GM19099 (cell line): ENCODE data around the gene C12orf57.
A peak's percentile ranks its signal among the peaks of the same experiment; 100 is the strongest.

Experiments used
- POLR2A ChIP-seq: IDR thresholded peaks from 3 replicates; pipeline ENCODE4 v1.6.1; 2011; ENCODE audit warnings: low read depth; ENCODE audit not compliant: insufficient read length; ENCODE audit errors: extremely low read depth

C12orf57 gene

GRCh38 chr12:6962285-6963015, 18.6 kb downstream of the C12orf57 start:
- TF ChIP-seq POLR2A: no peak

- no peak for TF ChIP-seq POLR2A
These were observed 19.4 kb downstream of the C12orf57 start for GRCh38 chr12:6963016-6963731.

- no peak for TF ChIP-seq POLR2A
These were observed 20.1 kb downstream of the C12orf57 start for GRCh38 chr12:6963791-6964413.

- TF ChIP-seq POLR2A: no peak
These were observed 20.8 kb downstream of the C12orf57 start for GRCh38 chr12:6964605-6965025.

GRCh38 chr12:6965026-6965661, 21.3 kb downstream of the C12orf57 start:
- TF ChIP-seq POLR2A: peak; percentile 13

GRCh38 chr12:6965714-6966113, 21.9 kb downstream of the C12orf57 start:
- no peak for TF ChIP-seq POLR2A

GRCh38 chr12:6966351-6966750, 22.5 kb downstream of the C12orf57 start:
- TF ChIP-seq POLR2A: no peak

- TF ChIP-seq POLR2A: no peak
These were observed 23.9 kb downstream of the C12orf57 start for GRCh38 chr12:6967651-6968100.

- no peak for TF ChIP-seq POLR2A
These were observed 24.6 kb downstream of the C12orf57 start for GRCh38 chr12:6968426-6968825.

GRCh38 chr12:6970096-6970527, 26.3 kb downstream of the C12orf57 start:
- no peak for TF ChIP-seq POLR2A

GRCh38 chr12:6974180-6974579, 30.4 kb downstream of the C12orf57 start:
- TF ChIP-seq POLR2A: no peak

GRCh38 chr12:6975297-6976032, 31.6 kb downstream of the C12orf57 start:
- no peak for TF ChIP-seq POLR2A

GRCh38 chr12:6977653-6978052, 33.8 kb downstream of the C12orf57 start:
- no peak for TF ChIP-seq POLR2A

GRCh38 chr12:6978188-6978587, 34.4 kb downstream of the C12orf57 start:
- no peak for TF ChIP-seq POLR2A
